D341Med (cell line): ENCODE results near the gene PIP4K2A.

ENCODE experiments used
- DNase-seq: peaks from one replicate; pipeline ENCODE4 v3.0.0; 2012; ENCODE audit warnings: low spot score

PIP4K2A gene

GRCh38 chr10:22665329-22665728 is 49.0 kb downstream of the PIP4K2A start:
- DNase-seq = no peak

GRCh38 chr10:22662733-22663330 is 51.5 kb downstream of the PIP4K2A start:
- DNase-seq = no peak

- no peak for DNase-seq
Measured at GRCh38 chr10:22659866-22660265, 54.5 kb downstream of the PIP4K2A start.

DNA sequence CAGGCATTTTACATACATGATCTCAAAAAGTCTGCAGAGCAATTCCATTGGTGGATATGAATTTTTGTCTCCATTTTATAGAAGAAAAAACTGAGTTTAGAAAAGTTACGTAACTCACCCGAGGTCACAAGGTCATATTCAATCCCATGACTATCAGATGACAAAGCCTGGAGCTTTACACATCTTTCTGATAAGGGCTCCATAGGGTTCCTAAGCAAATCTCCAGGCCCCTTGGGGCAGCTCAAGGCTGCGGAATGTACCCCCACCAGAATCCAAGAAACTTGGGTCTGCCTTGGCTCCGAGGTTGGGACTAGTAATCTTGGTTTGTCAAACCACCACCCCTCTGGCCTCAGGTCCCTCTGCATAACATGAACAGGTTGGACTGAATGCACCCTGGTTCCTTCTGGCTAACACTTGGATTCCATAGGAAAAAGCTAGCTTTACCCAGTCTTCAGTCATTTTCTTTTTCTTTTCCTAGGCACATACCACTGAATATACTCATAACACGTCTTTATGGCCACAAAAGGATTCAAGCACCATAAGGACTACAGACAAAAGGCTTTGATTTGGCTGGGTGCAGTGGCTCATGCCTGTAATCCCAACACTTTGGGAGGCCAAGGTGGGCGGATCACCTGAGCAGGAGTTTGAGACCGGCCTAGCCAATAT is 55.5 kb downstream of the PIP4K2A start:
- no peak for DNase-seq

DNA sequence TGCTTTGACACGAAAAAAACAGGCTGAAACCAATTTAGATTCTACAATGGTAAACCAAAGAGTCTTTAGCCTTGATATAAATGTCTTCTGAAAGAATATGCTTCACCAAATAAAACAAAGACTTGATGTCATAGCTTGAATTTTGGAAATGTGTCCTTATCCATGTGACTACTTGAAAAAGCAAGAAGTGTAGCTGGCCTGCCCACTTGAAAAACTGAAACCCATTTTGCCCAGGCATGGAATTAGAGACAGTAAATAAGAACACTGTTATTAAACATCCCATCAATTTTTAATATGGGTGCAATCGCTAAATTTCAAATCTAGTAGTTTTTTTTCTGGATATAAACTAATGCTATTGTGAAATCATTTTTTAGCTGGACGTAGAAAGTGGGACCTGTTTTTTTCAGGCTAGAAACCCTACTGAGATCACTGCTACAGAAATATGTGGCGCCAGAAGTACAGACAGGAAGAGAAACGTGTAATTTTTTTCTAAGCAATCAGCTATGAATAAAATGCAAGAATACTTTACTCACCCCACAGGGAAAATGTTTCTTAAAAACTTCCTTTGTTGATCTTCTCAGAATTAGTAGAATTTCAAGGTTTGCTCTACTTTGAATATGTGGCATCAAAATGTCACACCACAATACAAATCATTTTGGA is 56.7 kb downstream of the PIP4K2A start:
- DNase-seq = no peak

DNA sequence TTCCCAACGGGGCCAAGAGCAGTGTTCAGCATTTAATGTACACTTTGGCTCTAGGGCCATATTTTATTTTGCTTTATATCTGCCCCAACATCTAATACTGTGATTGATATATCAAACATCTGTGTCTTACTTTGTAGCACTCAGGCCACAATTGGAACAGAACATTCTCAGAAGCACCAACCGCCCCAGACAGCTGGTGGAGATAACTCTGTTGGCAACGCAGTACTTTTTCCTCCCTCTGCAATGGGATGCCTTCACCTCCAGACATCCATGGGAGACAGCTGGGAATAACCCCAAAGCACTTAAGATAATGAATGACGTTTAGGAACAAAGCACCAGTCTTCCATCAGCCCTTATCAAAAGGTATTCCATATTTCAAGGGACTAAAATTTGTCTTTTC is 57.4 kb downstream of the PIP4K2A start:
- DNase-seq = no peak

- DNase-seq = no peak
Measured at GRCh38 chr10:22656036-22656435, 58.3 kb downstream of the PIP4K2A start.

GRCh38 chr10:22655312-22655981 is 58.9 kb downstream of the PIP4K2A start:
- no peak for DNase-seq

DNA sequence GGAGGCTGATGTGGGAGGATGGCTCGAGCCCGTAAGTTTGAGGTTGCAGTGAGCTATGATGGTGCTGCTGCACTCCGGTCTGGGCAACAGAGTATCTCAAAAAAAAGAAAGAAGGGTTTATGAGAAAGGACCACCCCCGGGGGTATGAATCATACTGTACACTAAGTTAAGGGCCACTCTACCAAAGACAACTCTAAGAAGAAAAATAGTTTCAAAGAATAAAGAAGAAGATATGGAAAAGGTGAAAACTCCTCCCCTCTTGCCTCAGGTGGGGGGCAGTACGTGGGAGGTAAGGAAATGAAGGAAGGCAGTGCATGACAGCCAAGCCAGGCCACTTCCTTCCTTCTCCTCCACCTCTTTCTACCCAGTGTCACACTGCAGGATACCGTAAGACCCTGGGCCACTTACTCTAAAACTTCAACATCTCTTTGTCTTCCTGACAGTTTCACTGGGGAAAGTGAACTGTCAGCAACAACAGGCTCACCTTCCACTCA is 61.3 kb downstream of the PIP4K2A start:
- no peak for DNase-seq

- no peak for DNase-seq
Measured at GRCh38 chr10:22651276-22651980, 63.0 kb downstream of the PIP4K2A start.

DNA sequence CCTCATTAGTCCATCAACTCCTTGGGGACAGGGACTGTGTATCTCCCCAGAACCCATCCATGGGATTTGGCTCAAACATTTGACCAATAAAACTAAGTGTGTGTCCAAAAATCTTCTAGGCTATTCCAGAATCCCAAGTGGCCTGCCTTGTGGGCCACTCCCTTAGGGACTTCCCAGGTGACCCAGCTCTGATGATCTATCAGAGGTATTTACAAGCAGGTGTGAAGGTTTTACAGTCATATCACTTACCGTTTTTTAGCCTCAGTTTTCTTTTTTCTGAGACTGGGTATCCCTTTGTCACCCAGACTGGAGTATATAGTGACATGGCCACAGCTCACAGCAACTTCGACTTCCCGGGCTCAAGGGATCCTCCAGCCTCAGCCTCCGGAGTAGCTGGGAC is 64.4 kb downstream of the PIP4K2A start:
- DNase-seq = no peak

- no peak for DNase-seq
Measured at GRCh38 chr10:22649390-22649841, 65.0 kb downstream of the PIP4K2A start.

DNA sequence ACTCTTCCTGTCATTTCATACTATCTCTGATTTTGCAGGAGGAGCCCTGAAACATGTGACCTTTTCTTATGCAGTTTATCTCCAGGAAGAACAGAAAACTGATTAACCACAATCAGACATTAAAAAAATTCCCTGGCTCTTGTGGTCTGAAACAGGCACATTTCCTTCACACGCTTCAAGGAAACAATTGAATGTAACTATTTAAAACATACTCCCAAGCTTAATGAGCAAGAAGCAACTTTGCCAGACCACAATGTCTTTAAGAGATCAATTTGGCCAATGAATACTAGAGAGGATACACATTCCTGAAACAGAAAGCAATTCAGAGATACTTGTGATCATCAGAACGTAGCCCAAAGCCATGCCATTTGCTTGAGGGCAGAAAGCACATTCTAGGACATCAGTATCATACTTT is 65.8 kb downstream of the PIP4K2A start:
- DNase-seq = no peak

DNA sequence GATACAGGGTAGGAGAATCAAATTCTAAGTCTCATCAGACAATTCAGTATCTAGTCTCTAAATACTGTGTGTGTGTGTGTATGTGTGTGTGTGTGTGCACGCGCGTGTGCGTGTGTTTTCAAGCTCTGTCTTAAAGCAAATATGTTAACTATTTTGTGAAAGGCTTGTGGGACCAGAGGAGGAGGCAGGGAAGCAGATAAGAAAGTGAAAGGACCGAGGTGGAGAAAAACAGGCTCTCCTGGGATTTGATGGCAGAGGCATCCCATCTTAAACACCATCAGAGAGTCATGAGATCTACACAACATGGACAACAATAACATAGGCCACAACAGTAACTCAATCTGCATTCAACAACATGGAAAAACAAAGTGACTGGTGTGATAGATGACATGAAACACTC is 67.1 kb downstream of the PIP4K2A start:
- no peak for DNase-seq

- DNase-seq = no peak
Measured at GRCh38 chr10:22646388-22646853, 68.0 kb downstream of the PIP4K2A start.

DNA sequence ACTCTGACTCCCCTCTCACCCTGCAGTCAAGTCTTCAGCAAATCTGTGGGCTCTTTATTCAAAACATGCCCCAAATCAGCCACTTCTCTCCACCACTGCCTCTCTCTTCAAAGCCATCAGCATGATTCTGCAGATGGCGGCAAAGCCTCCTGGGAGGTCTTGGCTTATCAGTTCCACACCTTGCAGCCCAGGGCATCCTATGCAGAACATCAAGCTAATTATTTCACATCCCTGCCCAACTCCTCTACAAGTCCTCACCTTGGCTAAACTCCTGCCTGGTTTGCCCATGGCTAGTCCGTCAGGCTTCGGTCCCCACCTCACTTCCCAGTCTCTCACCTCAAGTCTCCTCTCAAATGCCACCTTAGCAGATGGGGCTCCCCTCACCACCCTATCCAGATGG is 70.2 kb downstream of the PIP4K2A start:
- DNase-seq = no peak

GRCh38 chr10:22643775-22644174 is 70.6 kb downstream of the PIP4K2A start:
- no peak for DNase-seq

- no peak for DNase-seq
Measured at GRCh38 chr10:22643116-22643515, 71.3 kb downstream of the PIP4K2A start.

DNA sequence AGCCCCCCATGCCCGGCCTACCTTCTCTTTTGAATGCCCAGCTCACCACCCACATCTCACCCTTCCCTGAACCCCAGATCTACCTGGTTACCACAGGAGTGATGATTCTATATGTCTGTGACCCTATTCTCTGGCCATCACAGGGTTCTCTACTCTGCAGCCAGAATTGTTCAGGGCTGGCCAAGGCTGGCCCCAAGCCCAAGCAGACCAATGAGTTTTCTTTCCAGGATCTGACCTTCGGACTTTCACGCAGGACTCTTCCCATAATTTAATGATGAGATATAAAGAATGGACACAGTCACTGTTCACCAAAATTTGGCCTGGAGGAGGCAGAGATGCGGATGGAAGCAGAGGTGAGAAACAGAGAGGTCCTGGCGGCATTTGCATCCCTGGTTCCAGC is 72.6 kb downstream of the PIP4K2A start:
- DNase-seq = no peak

- no peak for DNase-seq
Measured at GRCh38 chr10:22640359-22640758, 74.0 kb downstream of the PIP4K2A start.

DNA sequence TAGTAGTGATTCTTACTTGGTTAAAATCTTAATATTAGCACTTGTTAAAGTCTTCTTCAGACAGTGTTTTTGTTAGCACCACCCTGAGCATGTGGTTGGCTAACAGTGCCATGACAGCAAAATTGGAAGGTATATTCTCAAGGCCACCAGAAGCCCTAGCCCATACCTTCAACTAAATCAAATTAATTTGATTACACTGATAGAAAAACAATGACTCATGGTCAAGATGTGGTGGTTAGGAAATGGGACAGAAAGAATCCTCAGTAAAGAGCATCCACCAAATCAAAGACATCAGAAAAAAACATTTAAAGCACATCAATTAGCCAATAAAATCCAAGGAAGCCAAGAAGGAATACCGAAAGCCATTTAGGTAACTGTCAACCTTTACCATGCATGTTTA is 75.5 kb downstream of the PIP4K2A start:
- no peak for DNase-seq

GRCh38 chr10:22637491-22637890 is 76.9 kb downstream of the PIP4K2A start:
- no peak for DNase-seq
